GM23338 (cell line): ENCODE measurements around the gene NXPH3. TPM values are rescaled to one million over a fixed set of nuclear protein-coding genes. Genes with fewer than 3 reads are reported as not detected.

ENCODE experiments used
- ATAC-seq: fragments of 200-7000 bp; cut with Tn5 transposase; 3 replicates; pipeline ENCODE4 v1.9.1; 2020
- DNase-seq: peaks from one replicate; pipeline ENCODE4 v3.0.0-alpha.2; 2015; ENCODE audit warnings: low spot score
- H2AFZ ChIP-seq: fragments of 200-600 bp; sonication (generic); 2 replicates; pipeline ENCODE4 v1.8.0; 2016; ENCODE audit warnings: antibody characterized with exemption, mild to moderate bottlenecking, moderate library complexity
- H3F3A ChIP-seq: fragments of 200-600 bp; sonication (generic); replicated peaks from 2 replicates; pipeline ENCODE4 v1.8.0; 2017; ENCODE audit warnings: antibody characterized with exemption, mixed run types, low read depth
- H3K27ac ChIP-seq: fragments of 200-600 bp; sonication (generic); 2 replicates; pipeline ENCODE4 v1.6.1; 2016; ENCODE audit warnings: low read depth
- H3K27me3 ChIP-seq: fragments of 200-600 bp; sonication (generic); 2 replicates; pipeline ENCODE4 v1.8.0; 2016; ENCODE audit warnings: mild to moderate bottlenecking, mixed run types, moderate library complexity; ENCODE audit not compliant: insufficient read depth
- H3K36me3 ChIP-seq: fragments of 200-600 bp; sonication (generic); 2 replicates; pipeline ENCODE4 v1.8.0; 2016; ENCODE audit warnings: mild to moderate bottlenecking; ENCODE audit not compliant: insufficient read depth
- H3K4me1 ChIP-seq: fragments of 200-600 bp; sonication (generic); 2 replicates; pipeline ENCODE4 v1.8.0; 2016; ENCODE audit warnings: mild to moderate bottlenecking, moderate library complexity; ENCODE audit not compliant: insufficient read depth
- H3K4me2 ChIP-seq: fragments of 200-600 bp; sonication (generic); 2 replicates; pipeline ENCODE4 v1.7.1; 2017; ENCODE audit warnings: mixed run types
- H3K4me3 ChIP-seq: fragments of 200-600 bp; sonication (generic); 2 replicates; pipeline ENCODE4 v1.6.1; 2016; ENCODE audit warnings: mixed run types
- H3K79me2 ChIP-seq: fragments of 200-600 bp; sonication (generic); replicated peaks from 2 replicates; pipeline ENCODE4 v1.8.0; 2017; ENCODE audit warnings: mild to moderate bottlenecking; ENCODE audit not compliant: insufficient read depth
- H3K9me2 ChIP-seq: fragments of 200-600 bp; sonication (generic); 2 replicates; pipeline ENCODE4 v1.8.0; 2017; ENCODE audit not compliant: insufficient read depth
- H4K20me1 ChIP-seq: fragments of 200-600 bp; sonication (generic); replicated peaks from 2 replicates; pipeline ENCODE4 v1.8.0; 2017; ENCODE audit warnings: mild to moderate bottlenecking; ENCODE audit not compliant: insufficient read depth
- H3K27ac Mint-ChIP-seq: 2 replicates; pipeline ENCODE4 v1.8.0; 2020; ENCODE audit warnings: inconsistent platforms, mild to moderate bottlenecking, moderate library complexity, mixed read lengths
- H3K27me3 Mint-ChIP-seq: 3 replicates; pipeline ENCODE4 v1.8.0; 2022; ENCODE audit warnings: low read depth, mild to moderate bottlenecking, moderate library complexity, mixed read lengths, inconsistent platforms; ENCODE audit not compliant: insufficient read depth, poor library complexity
- H3K36me3 Mint-ChIP-seq: 3 replicates; pipeline ENCODE4 v1.8.0; 2021; ENCODE audit warnings: low read depth, mild to moderate bottlenecking, inconsistent platforms, moderate library complexity, mixed read lengths
- H3K4me1 Mint-ChIP-seq: 3 replicates; pipeline ENCODE4 v1.8.0; 2020; ENCODE audit warnings: mild to moderate bottlenecking, inconsistent platforms, mixed read lengths
- H3K4me3 Mint-ChIP-seq: 3 replicates; pipeline ENCODE4 v1.8.0; 2021; ENCODE audit warnings: moderate library complexity, mild to moderate bottlenecking, inconsistent platforms, mixed read lengths
- H3K9me3 Mint-ChIP-seq: 3 replicates; pipeline ENCODE4 v1.8.0; 2020; ENCODE audit warnings: moderate library complexity, mild to moderate bottlenecking, inconsistent platforms, mixed read lengths
- CREB1 ChIP-seq: fragments of 250-450 bp; sonication (Bioruptor Pico); IDR thresholded peaks from 2 replicates; pipeline ENCODE4 v1.5.0; 2020; ENCODE audit warnings: low read depth, mild to moderate bottlenecking, moderate library complexity
- CTCF ChIP-seq, 2 experiments: fragments of 200-600 bp in 1 of 2; sonication (generic) in 1 of 2; conservative IDR thresholded peaks; 2 replicates each; pipeline versions ENCODE4 v1.5.1 to v1.6.1; 2016 to 2017; ENCODE audit warnings: antibody characterized with exemption in 2 of 2, low read depth in 2 of 2, mild to moderate bottlenecking in 2 of 2, moderate library complexity in 1 of 2
- ETS1 ChIP-seq: IDR thresholded peaks from 2 replicates; pipeline ENCODE4 v1.6.1; 2016; ENCODE audit warnings: antibody characterized with exemption
- JUNB ChIP-seq: IDR thresholded peaks from one replicate; pipeline ENCODE4 v1.6.1; 2016; ENCODE audit warnings: antibody characterized with exemption; ENCODE audit not compliant: unreplicated experiment
- NANOG ChIP-seq: IDR thresholded peaks from 2 replicates; pipeline ENCODE4 v1.6.1; 2016; ENCODE audit warnings: antibody characterized with exemption, borderline replicate concordance
- POLR2AphosphoS5 ChIP-seq: IDR thresholded peaks from 2 replicates; pipeline ENCODE4 v1.6.1; 2016; ENCODE audit warnings: antibody characterized with exemption, low read depth
- REST ChIP-seq: IDR thresholded peaks from one replicate; pipeline ENCODE4 v1.6.1; 2018; ENCODE audit warnings: antibody characterized with exemption; ENCODE audit not compliant: unreplicated experiment
- STAT1 ChIP-seq: IDR thresholded peaks from one replicate; pipeline ENCODE4 v1.6.1; 2016; ENCODE audit warnings: antibody characterized with exemption; ENCODE audit not compliant: unreplicated experiment
- ZNF331 ChIP-seq: fragments of 250-450 bp; sonication (Bioruptor Pico); IDR thresholded peaks from 2 replicates; pipeline ENCODE4 v1.5.0; 2020; ENCODE audit warnings: low read depth, mild to moderate bottlenecking, moderate library complexity
- polyA plus RNA-seq: library from polyadenylated mRNA; unstranded; fragments of >200 nt; fragmentation: Nextera tagmentation; extraction: Ambion mirVana; gene quantifications from 2 replicates; pipeline ENCODE4 v1.2.1, GENCODE V29; 2016
- total RNA-seq: library from RNA; depleted of rRNA; stranded (reverse); fragments of >200 nt; shearing (Covaris generic); gene quantifications from 2 replicates; pipeline ENCODE4 v1.2.3, GENCODE V29; 2014

Gene NXPH3
- total and polyA plus RNA-seq, 2 experiments from 2014 or later, result 0.23 to 2.7 TPM

- TF ChIP-seq REST, result no peak
- TF ChIP-seq STAT1, result no peak
- no peak for TF ChIP-seq JUNB
- no peak for TF ChIP-seq CREB1 (CRISPR knock-in tag)
- no peak for TF ChIP-seq CTCF (conservative IDR thresholded peaks at IDR 0.05; ENCODE audit: low read depth in 2 of 2)
- no peak for TF ChIP-seq NANOG
- no peak for TF ChIP-seq ZNF331 (CRISPR knock-in tag)
- TF ChIP-seq ETS1, result no peak
Measured at GRCh38 chr17:49582789-49583188, 7.1 kb downstream of the NXPH3 start (continued).

GRCh38 chr17:49583226-49583625 is 7.6 kb downstream of the NXPH3 start:
- Mint-ChIP-seq H3K4me3 (no peak overlapping the region), H3K4me1 (peaks cover 16% of the 10 kb centered on the region; the same call in 2 of the 3 replicates), H3K36me3 (no peaks in the 10 kb centered on the region; the same call in 2 of the 3 replicates), H3K27me3 (peaks cover 6% of the 10 kb centered on the region), H3K9me3 (no peaks in the 10 kb centered on the region), H3K27ac (no peak overlapping the region)
- no peak overlapping the region for H3K4me2 ChIP-seq
- no peak overlapping the region for H3K27ac ChIP-seq
- H2AFZ ChIP-seq, result no peak overlapping the region
- peaks cover 1% of the 10 kb centered on the region; the same call in 1 of the 2 replicates for H3K27me3 ChIP-seq
- no peaks in the 10 kb centered on the region for H4K20me1 ChIP-seq
- ATAC-seq (no peak), DNase-seq (no peak)
- H3K4me3 ChIP-seq, result no peak overlapping the region
- H3F3A ChIP-seq, result 0 out of 2 replicates have a peak, but pooled peaks cover 3% of the 10 kb centered on the region
- no peaks in the 10 kb centered on the region for H3K79me2 ChIP-seq
- H3K4me1 ChIP-seq, result no peaks in the 10 kb centered on the region
- H3K9me2 ChIP-seq, result no peaks in the 10 kb centered on the region
- no peaks in the 10 kb centered on the region for H3K36me3 ChIP-seq
- TF ChIP-seq ETS1, result no peak
- TF ChIP-seq CREB1 (CRISPR knock-in tag), result no peak
- no peak for TF ChIP-seq REST
- no peak for TF ChIP-seq JUNB
- no peak for TF ChIP-seq POLR2AphosphoS5
- TF ChIP-seq NANOG, result no peak
